Nucleus accumbens (tissue), 56 donors: ENCODE data around the gene HMCN2.

Experiments
- DNase-seq, 56 donors: peaks; one replicate each; lab custom pipeline; 2025; lab: John Stamatoyannopoulos, UW

HMCN2 gene, protein sequence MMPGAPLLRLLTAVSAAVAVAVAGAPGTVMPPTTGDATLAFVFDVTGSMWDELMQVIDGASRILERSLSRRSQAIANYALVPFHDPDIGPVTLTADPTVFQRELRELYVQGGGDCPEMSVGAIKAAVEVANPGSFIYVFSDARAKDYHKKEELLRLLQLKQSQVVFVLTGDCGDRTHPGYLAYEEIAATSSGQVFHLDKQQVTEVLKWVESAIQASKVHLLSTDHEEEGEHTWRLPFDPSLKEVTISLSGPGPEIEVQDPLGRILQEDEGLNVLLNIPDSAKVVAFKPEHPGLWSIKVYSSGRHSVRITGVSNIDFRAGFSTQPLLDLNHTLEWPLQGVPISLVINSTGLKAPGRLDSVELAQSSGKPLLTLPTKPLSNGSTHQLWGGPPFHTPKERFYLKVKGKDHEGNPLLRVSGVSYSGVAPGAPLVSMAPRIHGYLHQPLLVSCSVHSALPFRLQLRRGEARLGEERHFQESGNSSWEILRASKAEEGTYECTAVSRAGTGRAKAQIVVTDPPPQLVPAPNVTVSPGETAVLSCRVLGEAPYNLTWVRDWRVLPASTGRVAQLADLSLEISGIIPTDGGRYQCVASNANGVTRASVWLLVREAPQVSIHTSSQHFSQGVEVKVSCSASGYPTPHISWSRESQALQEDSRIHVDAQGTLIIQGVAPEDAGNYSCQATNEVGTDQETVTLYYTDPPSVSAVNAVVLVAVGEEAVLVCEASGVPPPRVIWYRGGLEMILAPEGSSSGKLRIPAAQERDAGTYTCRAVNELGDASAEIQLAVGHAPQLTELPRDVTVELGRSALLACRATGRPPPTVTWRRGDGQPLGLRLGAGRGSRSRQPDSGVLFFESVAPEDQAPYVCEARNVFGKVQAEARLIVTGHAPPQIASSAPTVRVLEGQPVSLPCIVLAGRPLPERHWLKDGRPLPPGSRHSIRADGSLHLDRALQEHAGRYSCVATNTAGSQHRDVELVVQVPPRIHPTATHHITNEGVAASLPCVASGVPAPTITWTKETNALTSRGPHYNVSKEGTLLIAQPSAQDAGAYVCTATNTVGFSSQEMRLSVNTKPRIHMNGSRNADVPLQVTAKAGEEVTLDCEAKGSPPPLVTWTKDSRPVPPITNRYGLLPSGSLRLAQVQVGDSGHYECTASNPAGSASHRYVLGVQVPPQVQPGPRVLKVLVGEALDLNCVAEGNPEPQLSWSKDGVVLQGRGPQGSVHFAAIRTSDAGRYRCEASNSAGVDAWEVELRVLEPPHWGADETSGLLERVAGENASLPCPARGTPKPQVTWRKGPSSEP (N-terminal part only)

DNA sequence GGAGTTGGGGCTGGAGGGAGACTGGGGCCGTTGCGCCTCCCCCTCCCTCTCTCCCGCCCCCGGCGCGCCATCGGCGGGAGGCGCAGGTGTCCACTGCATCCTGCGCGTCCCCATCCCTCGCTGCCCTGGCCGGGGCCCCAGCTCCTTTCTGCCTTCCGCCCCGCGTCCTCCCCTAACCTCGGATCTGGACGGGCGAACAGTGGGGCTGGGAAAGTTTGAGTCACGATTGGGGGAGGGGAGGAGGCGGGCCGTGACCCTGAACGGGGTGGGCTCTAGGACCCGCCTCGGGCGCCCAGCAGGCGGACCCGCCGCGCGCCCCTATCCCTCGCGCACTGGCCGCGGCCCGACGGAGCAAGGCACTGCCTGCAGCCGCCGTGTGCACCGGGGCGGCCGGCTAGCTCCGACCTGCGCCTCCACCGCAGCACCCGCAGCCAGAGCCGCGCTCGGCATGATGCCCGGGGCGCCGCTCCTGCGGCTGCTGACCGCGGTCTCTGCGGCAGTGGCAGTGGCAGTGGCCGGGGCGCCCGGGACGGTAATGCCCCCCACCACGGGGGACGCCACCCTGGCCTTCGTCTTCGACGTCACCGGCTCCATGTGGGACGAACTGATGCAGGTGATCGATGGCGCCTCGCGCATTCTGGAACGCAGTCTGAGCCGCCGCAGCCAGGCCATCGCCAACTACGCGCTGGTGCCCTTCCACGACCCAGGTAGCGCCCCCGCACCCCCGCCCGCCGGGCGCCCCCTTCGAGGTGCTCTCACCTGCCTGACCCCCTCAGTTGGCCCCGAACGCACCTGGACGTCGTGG, at the start of gene HMCN2:
HMCN2 (plus strand) TSS at position 330 of the 805 bp plus-strand sequence; CDS start at position 449, 119 bp downstream.
- DNase-seq, result no peak

DNA sequence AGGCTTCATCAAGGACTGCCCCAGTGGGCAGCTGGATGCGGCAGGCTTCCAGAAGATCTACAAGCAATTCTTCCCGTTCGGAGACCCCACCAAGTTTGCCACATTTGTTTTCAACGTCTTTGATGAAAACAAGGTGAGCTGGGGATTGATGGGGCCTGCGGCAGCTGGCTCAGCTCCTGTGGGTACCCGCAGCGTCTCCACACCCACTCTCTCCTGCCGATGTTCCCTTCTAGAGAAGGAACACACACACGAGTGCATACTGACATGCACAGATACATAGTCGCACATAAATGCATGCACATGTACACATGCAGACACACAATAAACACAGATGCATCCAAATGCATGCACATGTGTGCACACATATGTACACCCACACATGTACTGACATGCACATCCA, 47.7 kb upstream of the HMCN2 start:
- no peak for DNase-seq

DNA sequence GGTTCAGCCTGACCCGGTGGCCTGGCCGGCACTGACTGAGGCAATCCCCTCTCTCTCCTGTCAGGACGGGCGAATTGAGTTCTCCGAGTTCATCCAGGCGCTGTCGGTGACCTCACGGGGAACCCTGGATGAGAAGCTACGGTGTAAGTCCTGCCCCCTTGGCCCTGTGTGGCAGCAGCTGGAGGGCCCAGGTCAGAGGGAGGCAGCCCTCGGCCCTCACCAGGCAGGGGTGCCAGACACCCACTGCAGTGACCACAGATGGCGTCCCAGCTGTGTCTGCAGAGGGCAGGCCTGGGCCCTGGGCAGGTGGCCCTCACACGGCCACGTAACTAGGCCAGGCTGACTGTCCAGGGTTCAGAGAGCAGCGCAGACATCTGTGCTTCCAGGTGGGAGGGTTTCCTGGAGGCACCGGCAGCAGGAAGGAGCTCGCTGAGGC, 45.9 kb upstream of the HMCN2 start:
- DNase-seq, result no peak

DNA sequence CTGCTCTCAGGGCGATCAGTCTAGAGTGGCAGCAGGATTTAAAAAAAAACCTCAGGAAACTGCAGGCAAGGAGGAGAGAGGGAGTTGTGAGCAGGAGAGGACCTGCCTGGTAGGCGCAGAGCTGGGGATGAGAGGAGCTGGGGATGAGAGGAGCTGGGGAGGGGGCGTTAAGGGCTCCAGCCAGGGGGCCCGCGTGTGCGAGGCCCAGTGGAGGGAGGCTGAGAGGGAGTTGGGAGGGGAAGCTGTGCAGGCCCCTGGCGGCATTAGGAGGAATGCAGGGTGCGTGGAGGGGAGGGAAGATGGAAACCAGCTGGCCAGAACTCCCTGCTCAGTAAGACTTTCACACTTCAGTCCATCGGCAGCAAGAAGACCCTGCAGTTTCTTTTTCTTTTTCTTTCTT, 45.2 kb upstream of the HMCN2 start:
- DNase-seq, result no peak

DNA sequence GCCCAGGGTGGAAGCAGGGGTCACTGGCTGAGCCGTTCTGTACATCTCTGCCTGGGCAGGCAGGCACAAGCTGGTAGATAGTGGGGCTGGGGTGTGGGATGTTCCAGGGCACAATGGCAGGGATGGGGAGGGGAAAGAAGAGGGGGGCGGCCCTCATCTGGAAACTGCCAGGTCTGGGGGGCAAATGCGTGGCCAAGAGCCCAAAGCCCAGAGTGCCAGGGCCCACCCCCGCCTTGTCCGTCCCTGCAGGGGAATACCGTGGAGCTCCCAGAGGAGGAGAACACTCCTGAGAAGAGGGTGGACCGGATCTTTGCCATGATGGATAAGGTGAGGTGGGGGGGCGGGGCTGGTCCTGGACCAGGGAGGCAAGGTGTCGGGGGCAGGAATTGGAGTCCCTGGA, 42.7 kb upstream of the HMCN2 start:
- no peak for DNase-seq

DNA sequence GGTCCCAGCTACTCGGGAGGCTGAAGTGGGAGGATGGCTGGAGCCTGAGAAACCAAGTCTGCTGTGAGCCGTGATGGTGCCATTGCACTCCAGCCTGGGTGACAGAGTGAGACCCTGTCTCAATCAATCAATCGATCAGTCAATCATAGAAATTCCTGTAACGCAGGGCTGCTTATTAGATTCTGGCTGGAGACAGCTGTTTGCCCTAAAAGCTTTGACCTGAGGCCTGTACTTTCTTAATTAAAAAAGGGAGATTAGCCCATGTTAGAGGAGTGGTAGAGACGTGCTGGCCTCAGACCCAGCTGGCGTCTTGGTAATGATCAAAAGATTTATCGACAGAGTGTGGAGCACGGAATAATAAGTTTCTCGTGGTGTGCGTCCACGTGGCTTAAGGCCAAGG, 40.5 kb upstream of the HMCN2 start:
- no peak for DNase-seq

DNA sequence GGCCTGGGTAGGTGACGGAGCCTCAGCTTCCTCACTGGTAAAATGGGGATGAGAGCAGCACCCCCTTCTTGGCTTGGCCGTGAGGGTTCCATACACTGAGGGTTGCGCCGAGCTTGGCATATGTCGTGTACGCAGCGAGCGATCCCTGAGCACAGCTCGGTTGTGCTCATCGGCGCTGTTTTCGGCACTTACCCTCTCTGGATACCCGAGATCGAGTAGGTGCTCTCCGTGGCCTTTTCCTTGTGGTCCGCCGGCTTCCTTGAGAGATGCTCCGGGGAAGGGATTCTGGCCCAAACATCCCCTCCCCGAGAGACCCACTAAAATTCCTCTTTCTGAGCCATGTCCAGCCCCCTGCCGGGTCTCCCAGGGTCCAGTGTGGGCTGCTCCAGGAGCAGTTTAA, 40.0 kb upstream of the HMCN2 start:
- DNase-seq, result no peak

DNA sequence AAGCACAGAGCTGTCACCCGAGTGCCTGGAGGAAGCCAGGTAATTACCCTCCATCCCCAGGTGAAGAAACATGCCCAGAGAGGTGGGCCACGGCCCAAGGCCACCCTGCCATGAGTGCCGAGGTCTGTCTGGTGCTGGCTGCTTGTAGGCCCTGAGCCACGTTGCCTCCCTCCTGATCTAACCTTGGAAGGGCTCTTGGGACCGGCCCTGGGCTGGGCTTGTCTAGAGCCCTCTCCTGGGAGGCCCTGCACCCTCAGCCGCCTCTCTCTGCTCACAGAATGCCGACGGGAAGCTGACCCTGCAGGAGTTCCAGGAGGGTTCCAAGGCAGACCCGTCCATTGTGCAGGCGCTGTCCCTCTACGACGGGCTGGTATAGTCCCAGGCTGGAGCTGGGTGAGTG, 39.4 kb upstream of the HMCN2 start:
- no peak for DNase-seq

DNA sequence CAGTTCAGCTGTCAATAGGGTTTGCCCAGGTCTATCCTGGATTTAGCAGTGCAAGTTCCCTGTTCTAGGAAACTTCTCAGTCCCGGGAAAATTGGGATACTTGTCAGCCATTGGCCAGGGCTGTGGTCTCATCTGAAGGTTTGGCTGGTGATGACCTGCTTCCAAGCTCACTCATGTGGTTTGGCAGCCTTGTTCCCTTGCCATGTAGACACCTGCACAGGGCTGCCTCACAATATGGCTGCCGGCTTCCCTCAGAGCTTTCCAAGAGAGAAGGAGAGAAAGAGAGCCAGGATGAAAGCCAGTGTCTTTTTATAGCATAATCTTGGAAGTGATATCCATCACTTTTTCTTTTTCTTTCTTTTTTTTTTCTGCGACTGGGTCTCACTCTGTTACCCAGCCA, 37.7 kb upstream of the HMCN2 start:
- no peak for DNase-seq

DNA sequence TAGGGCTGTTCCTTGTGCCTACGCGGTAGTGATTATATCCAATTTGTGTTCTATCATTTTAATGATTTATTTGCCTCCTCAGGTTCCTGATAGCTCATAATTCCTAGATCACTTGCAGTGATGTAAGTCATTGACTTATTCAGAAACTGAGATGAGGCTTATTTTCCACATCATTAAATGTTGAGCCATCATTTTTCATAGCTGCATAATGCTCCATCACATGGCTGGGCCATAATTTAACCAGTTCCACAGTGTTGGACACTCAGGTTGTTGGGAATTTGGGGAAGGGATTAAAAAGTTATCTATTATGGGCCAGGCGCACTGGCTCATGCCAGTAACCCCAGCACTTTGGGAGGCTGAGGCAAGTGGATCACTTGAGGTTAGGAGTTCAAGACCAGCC, 35.8 kb upstream of the HMCN2 start:
- DNase-seq, result no peak

DNA sequence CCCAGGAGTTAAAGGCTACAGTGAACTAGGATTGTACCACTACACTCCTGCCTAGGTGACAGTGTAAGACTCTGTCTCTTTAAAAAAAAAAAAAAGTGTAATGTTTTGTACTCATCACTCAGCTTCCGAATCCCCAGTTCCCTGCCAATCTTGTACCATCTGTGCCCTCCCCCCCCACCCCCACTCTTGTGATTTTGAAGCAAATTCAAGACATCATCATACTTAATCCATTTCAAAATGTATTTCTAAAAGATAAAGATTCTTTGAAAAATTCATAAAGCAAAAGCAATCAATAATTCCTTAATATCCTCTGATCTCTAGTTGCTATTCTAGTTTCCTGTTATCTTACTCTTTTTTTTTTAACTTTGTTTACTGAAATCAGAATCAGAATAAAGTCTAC, 34.9 kb upstream of the HMCN2 start:
- DNase-seq, result peak in 1 of 56 donors; percentile 17

DNA sequence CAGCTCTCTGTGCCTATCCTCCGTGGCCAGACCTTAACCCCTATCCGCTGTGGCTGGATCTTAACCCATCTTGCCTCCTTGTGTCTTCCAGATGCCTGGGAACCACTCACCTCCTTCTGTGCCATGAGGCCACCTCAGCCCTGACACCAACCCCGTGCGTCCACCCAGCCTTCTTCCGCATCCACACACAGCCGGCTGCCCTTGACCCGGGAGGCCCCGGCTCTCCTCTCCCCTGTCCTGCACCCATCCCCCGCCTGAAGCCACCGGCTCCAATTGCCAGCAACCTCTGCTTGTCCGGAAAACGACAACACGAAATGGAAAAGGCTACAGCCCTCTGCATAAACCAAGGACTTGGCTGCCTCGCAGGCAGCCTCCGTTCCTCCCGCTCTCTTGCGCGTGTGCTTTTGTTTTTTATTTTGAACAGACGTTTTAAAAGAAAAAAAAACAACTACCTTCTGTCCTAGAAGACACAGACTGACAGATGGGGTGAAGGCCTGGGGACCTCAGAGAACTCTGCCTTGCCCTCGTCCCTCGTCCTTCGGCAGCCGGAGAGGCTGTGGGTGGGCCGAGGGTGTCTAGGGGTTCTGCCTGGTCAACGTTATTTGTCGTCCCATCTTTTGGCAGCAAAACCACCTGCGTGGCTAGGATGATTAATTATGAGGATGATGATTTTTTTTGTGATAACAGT, 32.5 kb upstream of the HMCN2 start:
- no peak for DNase-seq

DNA sequence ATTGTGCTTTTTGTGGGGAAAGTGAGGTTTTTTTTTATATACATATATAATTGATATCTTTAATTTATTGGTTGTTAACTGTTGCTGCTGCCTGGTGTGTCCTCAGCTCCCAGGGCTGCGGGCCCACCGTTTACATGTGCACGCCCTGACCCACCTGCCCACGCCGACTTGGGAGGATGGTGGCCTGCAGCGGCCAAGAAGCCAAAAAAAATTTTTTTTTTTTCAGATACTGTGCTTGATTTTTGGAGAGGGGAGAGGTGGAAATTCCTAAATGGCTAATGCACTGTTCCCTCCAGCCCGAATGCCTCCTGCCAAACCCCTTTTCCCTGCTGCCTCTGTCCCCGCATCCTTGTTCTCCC, 32.0 kb upstream of the HMCN2 start:
- DNase-seq, result no peak

DNA sequence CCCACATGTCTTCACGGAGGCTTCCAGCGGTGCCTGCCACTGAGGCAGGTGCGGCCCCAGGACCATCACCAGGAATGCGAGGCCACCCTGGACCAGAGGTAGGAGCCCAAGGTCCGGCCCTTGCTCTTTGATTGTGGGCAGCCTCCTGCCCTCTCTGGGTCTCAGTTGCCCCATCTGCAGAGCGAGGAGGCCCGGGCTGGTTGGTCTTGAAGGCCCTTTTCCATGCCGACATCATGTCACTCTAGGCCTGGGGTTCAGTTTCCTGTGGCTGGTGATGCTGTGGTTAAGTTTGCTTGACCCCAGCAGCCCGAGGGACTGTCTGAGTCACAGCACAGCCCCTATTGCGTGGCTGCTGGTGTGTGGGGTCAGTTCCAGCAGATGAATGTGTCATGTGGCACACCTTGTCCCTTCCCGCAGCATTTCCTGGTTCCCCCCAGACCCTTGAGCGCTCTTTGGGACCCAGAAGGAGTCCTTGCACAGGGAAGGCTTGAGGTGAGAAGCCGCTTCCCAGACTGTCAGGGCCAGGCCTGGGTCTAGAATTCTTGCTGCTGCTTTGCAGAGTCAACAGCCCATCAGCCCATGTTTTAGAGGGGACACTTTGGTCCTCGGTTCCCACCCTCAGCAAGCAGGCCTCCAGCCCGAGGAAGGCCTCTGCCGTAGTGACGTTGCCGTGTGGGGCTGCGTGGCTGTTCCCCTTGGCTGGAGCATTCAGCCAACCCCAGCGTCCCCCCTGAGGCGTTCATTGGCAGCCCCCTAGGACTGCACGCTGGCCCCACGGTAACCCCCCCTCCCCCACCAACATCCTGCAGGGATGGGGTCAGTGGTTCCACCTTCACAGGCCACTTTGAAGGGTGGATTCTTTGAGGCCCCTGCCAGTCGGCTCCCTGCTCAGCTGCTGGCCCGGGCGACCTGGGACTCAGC, 31.0 kb upstream of the HMCN2 start:
- DNase-seq, result no peak

DNA sequence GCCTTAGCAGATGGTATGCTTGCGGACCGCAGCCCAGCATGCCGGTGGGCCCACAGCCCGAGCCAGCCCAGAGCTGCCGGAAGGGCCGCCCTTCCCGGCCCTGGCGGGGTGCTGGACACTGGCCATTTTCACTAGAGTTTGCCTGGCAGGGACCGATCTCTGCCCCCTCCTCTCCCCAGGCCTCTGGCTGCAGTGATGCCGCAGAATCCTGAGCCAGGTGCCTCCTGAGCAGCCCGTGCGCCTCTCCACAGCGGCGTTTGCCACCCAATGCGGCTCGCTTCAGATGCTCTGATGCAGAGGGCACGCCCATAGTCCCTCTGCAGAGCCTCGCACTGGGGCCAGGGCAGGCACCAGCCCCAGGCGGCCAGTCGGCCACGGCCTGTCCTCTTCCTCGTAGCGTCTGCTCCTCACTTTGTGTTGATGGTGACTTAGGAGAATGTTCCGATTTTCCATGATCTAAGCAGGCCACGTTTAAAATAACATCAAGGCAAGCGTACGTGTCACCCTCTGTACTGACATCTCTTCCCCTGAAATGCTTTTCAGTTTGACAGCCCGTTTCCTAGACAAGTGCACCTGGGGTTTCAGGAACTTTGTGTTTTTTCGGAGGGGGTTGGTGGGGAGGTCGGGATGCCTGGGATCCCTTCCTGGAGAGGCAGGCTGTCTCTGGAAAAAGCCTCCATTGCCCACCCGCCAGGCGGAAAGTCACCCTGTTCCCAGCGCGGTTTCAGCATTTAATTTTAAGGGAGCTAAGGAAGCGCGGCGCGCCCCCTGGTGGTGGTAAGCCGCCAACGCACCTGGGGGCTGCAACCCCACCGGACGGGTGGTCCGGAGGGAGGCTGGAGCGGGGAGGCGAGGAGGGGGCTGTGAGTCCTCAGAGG, 29.8 kb upstream of the HMCN2 start:
- peak in 44 of 56 donors; percentile 13 to 80 (median 50) for DNase-seq

DNA sequence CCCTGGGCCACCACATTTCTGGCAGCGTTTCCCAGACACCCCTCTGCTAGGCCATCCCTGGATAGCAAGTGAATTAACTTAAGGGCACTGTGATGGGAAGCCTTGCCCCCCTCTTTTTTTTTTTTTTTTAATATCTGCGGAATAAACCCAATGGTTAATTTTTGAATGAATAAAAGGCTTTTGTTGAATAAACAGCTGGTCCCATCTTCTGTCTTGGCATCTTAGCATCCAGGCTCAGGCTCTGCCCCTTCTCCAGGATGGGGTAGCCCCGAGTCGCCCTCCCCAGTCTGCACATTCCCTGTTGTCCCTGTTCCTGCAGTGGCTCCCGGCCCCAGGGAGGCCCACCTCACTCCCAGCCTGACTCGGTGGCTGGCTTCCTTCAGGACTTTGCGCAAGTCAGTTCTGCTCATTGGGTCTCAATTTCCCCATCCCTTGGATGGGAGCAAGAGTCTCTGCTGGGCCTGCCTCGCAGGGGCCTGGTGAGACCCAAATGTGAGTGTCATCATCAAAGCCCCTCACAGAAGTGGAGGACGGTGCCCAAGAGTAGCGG, 29.0 kb upstream of the HMCN2 start:
- DNase-seq, result no peak

DNA sequence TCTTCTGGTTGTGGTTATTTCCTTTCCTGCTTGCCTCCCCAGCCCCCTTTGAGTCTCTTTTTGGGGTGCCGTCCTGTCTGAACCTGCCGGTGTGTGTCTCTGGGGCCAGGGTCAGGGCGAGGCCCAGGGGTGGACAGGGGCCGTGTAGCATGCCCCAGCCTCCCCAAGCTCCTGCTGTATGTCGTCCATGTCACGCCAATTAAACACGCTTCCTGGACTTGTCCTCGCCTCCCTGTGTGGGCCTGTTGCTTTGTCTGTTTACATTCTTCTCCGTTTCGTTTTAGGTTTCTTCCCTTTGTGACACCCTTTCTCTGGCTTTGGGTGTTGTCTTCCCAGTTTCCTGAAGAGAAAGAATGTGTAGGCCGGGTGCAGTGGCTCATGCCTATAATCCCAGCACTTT, 28.5 kb upstream of the HMCN2 start:
- no peak for DNase-seq
